ENCODE measurements around the gene METRNL.
"Not testable (repeated sequence)": the region's sequence is repeated elsewhere in the genome, so short reads cannot be mapped to it uniquely, and the experiment has no call there.

The METRNL gene

DNA sequence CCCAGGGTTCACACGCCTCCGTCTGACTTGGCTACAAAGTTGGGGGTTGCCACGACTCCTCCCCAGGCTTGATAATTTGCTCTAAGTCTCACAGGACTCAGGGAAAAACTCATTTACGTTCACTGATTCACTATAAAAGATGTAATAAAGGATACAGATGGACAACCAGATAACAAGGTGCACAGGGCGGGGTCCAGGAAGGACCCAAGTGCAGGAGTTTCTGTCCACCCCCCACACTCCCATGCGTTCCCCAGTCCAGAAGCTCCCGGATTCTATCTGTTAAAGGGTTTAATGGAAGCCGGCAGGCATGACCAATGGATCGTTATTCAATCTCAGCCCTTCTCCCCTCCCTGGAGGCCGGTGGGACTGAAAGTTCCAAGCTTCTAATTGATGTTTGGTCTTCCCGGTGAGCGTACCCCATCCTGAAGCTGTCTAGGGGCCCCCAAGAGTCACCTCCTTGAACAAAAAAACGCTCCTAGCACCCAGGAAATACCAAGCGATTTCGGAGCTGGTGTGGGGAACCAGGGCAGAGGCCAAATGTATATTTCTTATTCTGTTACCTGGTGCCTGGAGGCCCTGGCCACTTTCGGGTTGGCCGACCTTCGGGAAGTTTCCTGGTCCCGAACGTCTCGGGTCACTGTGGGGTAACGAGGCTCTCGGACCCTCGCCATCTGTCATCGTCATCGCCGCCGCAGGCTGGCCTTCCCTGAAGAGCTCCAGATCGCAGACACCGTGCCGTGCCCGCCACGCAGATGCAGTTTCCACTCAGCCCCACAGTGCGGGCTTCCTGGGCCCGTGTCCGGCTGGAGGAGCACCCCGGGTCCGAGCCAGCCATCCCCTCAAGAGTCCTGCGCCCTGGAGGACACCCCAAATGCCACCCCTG, 13.5 kb upstream of the METRNL start:
- in situ Hi-C loops (cut with HindIII; ENCODE audit: low sequenced_read_pairs) = no loop called here

DNA sequence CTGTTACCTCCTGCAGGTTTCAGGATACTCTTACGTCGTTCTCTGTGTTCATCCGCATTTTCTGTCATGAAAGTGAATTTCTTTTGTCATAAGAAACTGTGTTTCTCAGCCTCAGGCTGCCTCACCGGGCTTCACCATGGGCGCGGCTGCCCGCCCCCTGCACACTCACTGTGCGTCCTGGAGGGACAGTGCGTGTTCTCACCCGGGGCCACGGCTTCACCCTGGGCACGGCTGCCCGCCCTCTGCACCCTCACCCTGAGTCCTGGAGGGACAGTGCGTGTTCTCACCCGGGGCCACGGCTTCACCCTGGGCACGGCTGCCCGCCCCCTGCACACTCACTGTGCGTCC, 12.9 kb upstream of the METRNL start:
- in situ Hi-C loops (cut with HindIII; ENCODE audit: low sequenced_read_pairs) = not testable (repeated sequence)

DNA sequence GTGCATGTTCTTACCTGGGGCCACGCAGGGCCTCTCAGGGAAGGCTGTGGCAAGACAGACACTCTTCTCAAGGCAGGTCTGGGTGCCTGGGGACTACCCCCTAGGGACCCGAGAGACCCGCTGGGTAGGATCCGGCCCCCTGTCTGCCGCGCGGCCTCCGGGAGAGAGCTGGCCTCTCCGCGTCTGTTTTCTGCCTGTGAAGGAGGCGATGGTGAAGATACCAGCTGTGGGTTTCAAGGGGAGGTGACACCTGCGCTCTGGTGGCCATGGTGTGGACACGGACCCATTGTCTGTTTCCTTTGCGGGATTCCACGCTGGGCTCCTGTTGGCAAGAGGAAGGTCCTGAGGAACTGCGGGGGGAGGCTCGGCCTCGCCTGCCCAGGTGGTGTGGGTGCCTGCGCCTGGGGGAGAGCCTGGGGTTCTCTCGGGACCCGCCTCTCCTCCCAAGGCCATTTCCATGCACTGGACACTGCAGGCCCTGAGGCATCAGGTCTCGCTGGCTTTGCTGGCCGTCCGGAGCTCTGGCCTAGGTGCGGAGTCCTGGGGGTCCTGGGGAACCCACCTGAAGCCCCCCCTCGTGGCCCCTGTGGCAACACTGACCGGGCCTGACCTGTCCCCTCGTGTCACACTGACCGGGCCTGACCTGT, 12.2 kb upstream of the METRNL start:
- in situ Hi-C loops (cut with HindIII; ENCODE audit: low sequenced_read_pairs) = no loop called here

DNA sequence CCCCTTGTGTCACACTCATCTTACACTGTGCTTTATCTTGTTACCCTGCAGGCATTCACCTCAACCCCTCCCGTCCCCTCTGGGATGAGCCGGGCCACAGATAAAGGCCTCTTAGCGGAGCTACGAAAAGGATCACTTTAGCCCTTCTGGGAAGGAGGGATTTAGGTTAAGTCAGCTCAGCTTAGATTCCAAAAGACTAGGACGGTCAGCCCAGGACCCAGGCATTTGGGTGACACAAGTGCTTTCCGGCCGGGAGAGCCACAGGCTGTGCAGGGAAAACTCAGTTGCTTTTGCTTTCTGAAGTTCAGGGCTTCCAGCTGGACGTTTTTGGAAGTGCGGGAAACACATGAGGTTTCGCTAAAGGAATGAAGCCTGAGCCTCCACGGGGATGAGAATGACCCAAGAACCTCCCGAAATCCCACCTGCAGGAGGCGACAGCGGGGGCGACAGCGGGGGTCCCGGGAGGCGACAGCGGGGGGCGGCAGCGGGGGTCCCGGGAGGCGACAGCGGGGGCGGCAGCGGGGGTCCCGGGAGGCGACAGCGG, 11.6 kb upstream of the METRNL start:
- in situ Hi-C loops (cut with HindIII; ENCODE audit: low sequenced_read_pairs) = no loop called here

DNA sequence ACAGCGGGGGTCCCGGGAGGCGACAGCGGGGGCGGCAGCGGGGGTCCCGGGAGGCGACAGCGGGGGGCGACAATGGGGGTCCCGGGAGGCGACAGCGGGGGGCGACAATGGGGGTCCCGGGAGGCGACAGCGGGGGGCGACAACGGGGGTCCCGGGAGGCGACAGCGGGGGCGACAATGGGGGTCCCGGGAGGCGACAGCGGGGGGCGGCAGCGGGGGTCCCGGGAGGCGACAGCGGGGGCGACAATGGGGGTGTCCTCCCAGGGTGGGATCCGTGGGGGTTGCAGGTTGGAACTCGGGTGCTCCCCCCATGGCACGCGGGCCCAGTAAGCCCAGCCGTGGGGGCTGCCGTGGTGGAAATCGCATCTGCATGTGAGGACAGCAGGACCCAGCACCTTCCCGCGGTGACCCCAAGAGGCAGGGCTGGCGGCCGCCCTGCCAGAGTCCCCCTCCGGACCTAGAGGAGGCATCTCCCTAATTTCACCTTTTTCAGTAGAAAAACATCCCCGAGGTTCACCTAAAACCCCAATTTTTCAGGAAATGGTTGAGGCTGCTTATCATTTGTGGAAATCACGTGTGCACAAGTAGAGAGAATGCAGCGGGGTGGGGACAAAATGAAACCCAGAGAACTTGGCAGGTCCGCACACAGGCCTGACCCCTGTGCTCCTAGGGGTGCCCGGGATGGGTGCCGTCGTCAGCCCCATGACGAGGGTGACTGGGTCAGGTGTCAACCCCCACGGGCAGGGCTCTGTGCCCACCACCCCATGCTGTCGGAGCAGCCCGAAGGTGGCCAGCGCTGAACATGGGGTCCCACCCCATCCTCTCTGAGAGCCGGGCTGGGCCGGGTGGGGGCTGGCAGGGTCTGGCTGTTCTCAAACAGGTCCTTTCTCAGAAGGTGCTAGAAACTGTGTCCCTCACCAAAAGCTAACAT, 10.5 kb upstream of the METRNL start:
- in situ Hi-C loops (cut with HindIII; ENCODE audit: low sequenced_read_pairs) = no loop called here

DNA sequence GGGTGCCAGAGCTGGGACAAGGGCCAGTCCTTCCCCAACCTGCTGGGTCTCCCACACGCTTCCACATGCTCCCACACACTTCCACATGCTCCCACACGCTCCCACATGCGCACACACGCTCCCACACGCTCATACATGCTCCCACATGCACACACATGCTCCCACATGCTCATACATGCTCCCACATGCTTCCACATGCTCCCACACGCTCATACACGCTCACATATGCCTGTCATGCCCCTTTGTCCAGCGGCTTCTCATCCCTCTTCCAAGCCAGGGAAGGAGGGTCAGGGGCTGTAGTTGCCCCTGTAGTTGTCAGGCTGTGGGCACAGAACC, 9.9 kb upstream of the METRNL start:
- in situ Hi-C loops (cut with HindIII; ENCODE audit: low sequenced_read_pairs) = no loop called here

DNA sequence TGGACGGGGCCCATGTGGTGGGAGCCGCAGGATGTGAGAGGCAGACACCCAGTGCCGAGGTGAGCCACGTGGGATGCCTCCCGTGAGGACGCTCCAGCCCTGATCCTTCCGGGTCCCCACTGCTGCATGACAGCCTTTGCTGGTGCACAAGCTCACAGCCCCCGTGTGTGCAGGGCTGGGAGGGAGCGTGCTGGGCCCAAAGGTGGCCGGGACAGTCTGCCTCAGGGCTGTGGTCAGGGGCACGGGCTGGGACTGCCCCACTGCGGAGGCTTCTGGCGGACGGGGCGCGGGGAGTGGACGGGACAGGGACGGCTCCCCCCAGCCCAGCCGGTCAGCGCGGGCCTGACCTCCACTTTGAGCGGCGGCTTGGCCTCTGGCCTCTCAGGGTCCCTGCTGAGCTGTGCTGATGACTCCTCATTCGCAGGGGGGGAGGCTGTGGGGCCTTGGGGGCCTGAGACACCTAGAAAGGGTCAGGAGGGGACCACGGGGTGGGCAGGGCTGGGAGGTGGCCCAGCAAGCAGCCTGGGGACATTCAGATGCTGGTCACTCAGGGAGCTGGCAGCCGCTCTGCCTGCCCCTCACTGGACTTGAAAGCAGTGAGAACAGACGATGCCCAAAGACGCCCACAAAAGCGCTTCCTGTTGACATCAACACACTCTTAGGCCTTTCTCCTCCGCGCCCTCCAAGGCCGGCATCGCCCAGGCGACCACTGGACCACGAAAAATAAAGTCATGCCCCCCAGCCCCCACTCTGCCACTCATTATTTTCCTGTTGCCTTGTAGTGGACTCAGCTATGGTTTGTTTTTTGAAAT, 9.3 kb upstream of the METRNL start:
- in situ Hi-C loops (cut with HindIII; ENCODE audit: low sequenced_read_pairs) = no loop called here

DNA sequence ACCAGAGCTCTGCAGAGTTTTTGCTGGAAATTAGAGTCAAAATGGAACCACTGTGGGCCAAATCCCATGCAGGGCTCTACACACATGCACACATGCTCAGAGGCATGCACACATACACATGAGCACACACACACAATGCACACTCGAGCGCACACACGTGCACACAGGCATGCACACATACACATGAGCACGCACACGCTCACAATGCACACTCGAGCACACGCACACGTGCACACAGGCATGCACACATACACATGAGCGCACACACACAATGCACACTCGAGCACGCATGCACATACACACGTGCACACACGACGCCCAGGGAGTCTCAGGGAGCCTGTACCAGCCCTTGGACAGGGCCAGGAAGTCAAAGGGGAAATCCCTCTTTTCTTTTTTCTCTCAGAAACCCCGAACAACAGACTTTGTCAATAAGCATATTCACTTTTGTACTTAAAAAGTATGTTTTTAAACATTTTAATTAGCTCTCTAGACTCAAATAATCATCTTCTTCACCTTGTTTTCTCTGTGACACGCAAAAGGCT, 8.5 kb upstream of the METRNL start:
- in situ Hi-C loops (cut with HindIII; ENCODE audit: low sequenced_read_pairs) = no loop called here

DNA sequence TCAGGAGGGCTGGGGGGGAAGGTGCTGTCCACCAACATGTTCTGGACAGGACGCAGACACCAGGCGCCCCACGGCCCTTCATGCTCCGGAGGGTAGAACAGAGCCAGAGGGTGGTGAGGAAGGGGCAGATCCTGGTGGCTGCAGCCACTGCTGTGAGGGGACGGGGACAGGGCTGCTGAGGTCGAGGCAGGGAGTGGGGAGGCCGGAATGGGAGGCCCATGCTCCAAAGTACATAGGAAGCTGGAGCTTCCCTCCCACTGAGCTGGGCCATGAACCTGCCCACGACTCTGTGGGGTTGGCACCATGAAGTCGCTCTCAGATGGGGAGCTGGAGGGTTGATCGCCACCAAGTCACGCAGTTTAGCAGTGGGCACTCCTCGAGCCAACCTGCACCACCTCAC, 8.0 kb upstream of the METRNL start:
- in situ Hi-C loops (cut with HindIII; ENCODE audit: low sequenced_read_pairs) = no loop called here

DNA sequence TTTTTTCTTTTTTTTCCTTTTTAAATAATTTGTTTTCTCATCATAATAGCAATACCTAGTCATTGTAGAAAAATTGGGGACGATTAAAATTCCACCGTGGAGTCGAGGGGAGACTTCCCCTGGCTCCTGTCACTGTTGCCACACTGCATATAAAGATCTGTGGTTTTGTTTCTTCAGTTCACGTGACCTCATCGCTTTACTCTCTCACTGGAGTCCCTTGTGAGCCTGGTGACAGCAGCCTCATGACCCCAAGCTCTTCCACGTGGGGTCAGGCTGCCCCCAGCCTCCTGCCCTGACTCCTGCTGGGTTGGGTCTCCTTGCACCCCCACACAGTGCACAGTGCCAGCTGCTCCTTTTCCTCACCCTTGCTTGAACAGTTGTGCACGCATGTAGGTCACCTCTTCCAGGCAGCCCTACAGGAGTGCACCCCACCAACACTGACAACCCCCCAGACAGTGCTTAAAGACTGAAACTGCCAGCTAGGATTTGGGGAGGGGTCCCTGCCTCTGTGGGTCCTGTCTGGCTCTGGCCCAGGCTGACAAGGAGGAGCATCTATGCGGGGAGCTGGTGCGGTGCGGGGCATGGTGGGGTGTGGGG, 7.3 kb upstream of the METRNL start:
- in situ Hi-C loops (cut with HindIII; ENCODE audit: low sequenced_read_pairs) = no loop called here

DNA sequence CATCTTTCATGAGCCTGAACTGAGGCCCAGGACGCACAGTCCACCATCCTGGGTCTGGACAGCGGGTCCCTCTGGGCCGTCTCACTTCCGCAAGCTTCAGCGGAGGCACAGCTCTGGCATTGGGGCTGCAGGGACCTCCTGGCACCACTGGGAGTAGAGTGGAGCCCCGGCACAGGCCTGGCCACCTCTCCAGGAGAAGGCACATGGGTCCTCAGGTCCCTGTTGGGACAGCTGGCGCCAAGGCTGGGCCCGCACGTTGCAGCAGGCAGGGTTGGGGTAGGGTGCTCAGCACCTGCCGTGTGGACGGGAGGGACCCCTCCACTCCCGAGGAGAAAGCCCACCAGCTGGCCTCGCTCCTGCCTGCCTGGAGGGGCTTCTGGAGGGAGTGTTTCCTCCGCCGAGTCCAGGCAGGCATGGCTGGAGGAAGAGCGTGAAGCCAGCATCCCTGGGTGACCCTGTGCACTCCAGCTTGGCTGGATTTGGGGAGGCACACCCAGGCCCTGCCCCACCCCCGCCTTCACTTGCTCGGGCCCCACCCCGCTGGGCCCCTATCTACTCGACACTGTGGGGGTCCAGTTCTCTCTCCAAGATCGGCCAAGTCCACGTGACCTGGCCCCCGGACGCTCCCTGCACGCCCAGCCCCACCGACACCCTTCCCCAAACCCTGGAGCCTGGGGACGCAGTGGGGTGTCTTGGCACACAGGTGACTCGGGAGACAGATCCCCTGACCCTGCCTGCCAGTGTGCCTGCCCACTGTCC, 6.6 kb upstream of the METRNL start:
- in situ Hi-C loops (cut with HindIII; ENCODE audit: low sequenced_read_pairs) = no loop called here

DNA sequence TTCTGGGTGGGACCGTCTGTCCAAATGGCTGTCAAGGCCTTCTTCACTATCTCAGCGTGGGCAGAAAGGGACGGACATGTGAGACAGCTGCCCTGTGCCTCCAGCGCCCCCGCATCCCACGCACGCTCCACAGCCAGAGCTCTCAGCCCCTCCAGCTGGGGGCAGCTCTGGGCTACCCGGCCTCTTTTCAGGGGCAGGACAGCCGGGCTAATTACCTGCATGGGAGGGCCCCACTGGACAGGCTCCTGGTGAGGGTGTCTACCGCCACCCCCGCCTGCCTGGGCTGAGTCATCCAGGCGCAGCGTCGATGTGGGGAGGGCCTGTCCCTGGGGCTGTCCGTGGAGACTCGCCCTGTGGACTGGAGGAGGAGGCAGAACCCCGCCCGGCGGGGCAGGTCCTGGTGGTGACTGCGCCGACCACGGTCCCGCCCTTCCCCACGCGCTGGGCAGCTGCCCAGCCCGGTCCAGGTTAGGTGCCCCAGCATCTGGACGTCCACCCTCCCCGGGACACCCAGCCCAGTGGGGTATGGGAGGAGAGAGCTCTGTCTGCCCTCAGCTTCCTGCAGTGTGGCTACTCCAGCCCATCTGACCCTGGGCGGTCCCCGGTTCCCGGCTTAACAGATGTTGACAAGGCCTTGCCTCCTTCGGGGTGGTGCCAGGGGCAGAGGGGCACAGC, 5.9 kb upstream of the METRNL start:
- in situ Hi-C loops (cut with HindIII; ENCODE audit: low sequenced_read_pairs) = no loop called here

DNA sequence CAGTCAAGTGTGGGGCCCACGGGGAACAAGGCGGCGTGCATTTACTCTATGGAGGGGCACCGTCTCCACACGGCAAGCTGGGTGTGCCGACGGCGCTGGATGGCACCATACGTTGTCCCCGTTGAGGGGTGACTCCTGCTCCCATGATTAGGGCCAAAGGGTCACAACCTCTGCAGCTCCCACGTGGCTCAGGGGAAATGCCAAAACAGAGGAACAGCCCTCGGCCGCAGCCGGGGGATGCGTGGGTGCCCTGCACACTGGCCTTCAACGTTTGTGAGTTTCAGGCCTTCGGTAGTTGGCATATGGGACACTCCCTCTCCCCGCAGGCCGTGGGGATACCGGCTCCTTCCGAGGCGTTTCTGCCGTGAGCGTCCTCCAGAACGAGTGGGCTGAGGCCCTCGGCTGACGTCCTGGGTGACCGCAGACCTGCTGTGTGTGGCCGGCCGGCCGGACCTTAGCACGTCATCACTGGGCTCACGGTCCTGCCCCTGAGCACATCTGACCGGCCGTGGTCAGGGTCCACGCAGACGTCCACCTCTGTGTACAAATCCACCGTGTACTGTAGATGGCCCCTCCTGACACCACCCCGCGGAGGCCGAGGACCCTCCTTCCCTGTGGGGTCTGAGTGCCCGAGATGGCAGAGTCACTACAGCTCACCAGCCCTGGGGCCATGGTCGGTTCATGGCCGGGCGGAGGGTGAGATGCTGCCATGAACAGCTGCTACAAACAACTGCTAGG, 4.8 kb upstream of the METRNL start:
- in situ Hi-C loops (cut with HindIII; ENCODE audit: low sequenced_read_pairs) = no loop called here

DNA sequence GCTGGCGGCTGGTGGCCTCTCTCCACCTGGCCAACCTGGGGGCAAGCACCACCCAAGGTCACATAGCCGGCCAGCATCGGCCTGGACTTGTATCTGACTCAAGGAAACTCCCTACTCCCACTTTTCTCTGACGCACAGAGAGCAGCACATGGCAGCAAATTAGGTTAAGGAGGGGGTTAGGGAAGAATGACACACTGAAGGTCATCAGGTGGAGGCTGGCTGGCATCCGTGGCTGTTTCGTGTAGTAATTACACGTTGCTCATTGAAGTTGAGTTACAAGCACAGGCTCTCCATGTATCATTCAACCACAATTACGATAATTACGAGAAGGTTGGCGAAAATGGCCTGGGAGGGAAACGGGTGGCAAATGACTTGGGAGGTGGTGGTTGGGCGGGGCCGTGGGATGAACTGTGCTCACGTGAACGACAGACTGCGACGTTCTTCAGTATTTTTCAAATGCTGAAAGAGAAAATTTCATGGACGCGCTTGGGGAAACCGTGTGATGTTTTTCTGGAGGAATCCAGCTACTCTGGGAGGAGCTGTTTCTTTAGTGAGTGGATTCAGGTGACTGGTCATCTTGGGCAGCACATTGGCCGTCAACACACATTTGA, 4.0 kb upstream of the METRNL start:
- in situ Hi-C loops (cut with HindIII; ENCODE audit: low sequenced_read_pairs) = no loop called here

DNA sequence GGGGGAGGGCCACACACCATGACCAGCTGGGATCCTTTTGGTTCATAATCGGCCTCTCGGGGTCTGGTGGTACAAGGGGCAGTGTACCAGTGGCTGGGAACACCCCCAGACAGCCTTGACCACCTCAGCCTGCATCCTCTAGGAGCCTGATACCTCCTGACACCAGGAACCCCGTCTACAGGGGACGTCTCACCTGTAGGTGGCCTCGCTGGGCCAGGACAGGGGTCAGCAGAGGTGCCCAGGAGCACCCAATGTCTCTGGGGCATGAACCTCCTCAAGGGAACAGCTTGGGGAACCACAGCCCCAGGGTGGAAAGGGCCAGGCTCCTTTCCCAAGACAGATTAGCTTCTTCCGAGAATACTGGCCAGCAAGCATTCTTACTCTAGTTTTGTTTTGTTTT, 2.5 kb upstream of the METRNL start:
- in situ Hi-C loops (cut with HindIII; ENCODE audit: low sequenced_read_pairs) = no loop called here

DNA sequence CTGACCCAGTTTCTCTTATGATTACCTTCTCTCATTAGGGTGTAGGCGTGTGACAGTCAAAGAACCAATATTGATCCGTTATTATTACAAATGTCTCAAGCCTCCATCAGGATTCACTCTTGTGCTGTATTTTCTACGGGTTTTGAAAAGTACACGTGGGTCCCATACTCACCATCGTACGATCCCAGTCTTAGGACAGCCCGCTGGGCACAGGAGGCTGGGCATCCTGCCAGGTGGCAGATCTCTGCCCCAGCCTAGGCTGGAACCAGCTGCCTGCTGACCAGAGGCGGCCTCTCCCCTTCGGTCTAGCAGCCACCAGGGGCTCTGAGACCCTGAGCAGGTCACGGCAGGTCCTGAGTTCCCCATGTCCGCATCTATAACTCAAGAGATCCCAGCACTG, 2.0 kb upstream of the METRNL start:
- in situ Hi-C loops (cut with HindIII; ENCODE audit: low sequenced_read_pairs) = no loop called here

DNA sequence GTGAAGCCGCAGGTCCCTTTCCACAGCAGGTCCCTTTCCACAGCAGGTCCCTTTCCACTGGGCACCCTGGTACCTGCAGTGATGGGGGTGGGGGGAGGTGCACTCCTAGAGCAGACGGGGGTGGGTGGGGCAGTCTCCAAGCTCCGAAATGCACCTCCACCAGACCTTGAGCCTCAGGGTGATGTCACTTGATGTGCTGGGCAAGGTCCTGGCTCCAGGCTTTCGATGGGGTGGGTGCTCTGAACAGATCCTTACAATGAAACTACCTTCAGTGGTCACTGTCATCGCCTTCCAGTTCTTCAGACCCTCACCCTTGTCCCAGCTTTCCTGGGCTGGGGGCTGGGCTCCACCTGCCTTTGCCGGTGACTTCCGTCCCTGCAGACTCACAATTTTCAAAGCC, 1.5 kb upstream of the METRNL start:
- in situ Hi-C loops (cut with HindIII; ENCODE audit: low sequenced_read_pairs) = no loop called here
